ENCODE results near the gene IMMP2L.

GRCh38 chr7:111532625-111533024, 29.7 kb downstream of the IMMP2L start:
- no peak for TF ChIP-seq CTCF (conservative IDR thresholded peaks at IDR 0.05; ENCODE audit: low read depth, low read length)
- TF ChIP-seq EZH2 (IDR thresholded peaks at IDR 0.05; ENCODE audit: low read length, unreplicated experiment) = no peak
- TF ChIP-seq EZH2phosphoT487 (IDR thresholded peaks at IDR 0.05; ENCODE audit: borderline replicate concordance, low read length) = no peak
